IMR-90 (cell line): Measurements from ENCODE around the gene NPBWR2. TPM values are rescaled to one million over a fixed set of nuclear protein-coding genes. Genes with fewer than 3 reads are reported as not detected.
A peak's percentile ranks its signal among the peaks of the same experiment; 100 is the strongest.

Experiments
- ATAC-seq: fragments of 200-7000 bp; cut with Tn5 transposase; 2 replicates; pipeline ENCODE4 v1.9.1; 2020; ENCODE audit warnings: low read depth, mild to moderate bottlenecking, moderate library complexity
- BruUV-seq: library from RNA; stranded (reverse); fragments of 400-500 nt; replicated peaks from 2 replicates; lab custom pipeline; 2021; lab: Mats Ljungman, UMichigan
- CTCF ChIA-PET: fragments of 300-600 bp; formaldehyde crosslinking; extraction: SDS; loops from one replicate; lab custom pipeline; 2021; ENCODE audit warnings: antibody characterized with exemption; lab: Yijun Ruan, JAX
- POLR2A ChIA-PET: fragments of 300-600 bp; sonication (Branson Sonifier 250); formaldehyde crosslinking; loops from one replicate; lab custom pipeline; 2022; ENCODE audit warnings: antibody characterized with exemption; ENCODE audit not compliant: unreplicated experiment; lab: Charles Lee
- DNase-seq: peaks from one replicate; pipeline ENCODE4 v3.0.0; 2013
- H2AFZ ChIP-seq: replicated peaks from 2 replicates; pipeline ENCODE3; 2013; ENCODE audit warnings: low read length, mild to moderate bottlenecking; ENCODE audit not compliant: poor library complexity
- H2AK5ac ChIP-seq: 2 replicates; pipeline ENCODE4 v1.6.1; 2013; ENCODE audit warnings: low read depth, low read length, inconsistent platforms
- H2AK9ac ChIP-seq: replicated peaks from 2 replicates; pipeline ENCODE3; 2013; ENCODE audit warnings: mild to moderate bottlenecking, low read depth, low read length, moderate library complexity; ENCODE audit not compliant: poor library complexity
- H2BK120ac ChIP-seq: 2 replicates; pipeline ENCODE4 v1.6.1; 2013; ENCODE audit warnings: low read depth, low read length, inconsistent platforms
- H2BK15ac ChIP-seq: 3 replicates; pipeline ENCODE4 v1.6.1; 2013; ENCODE audit warnings: low read depth, low read length, inconsistent platforms
- H2BK20ac ChIP-seq: 2 replicates; pipeline ENCODE4 v1.6.1; 2013; ENCODE audit warnings: low read depth, mild to moderate bottlenecking, inconsistent platforms, low read length, moderate library complexity
- H2BK5ac ChIP-seq: 2 replicates; pipeline ENCODE4 v1.6.1; 2013; ENCODE audit warnings: mild to moderate bottlenecking, low read depth, low read length, inconsistent platforms; ENCODE audit not compliant: poor library complexity, severe bottlenecking
- H3K14ac ChIP-seq: replicated peaks from 2 replicates; pipeline ENCODE4 v1.6.1; 2013; ENCODE audit warnings: low read depth, low read length, inconsistent platforms
- H3K18ac ChIP-seq: 2 replicates; pipeline ENCODE4 v1.6.1; 2013; ENCODE audit warnings: low read depth, low read length, control low read depth
- H3K23ac ChIP-seq: 2 replicates; pipeline ENCODE4 v1.6.1; 2013; ENCODE audit warnings: low read depth, low read length, inconsistent platforms
- H3K27ac ChIP-seq: 2 replicates; pipeline ENCODE4 v1.5.1; 2013; ENCODE audit warnings: mild to moderate bottlenecking, control low read depth, low read length; ENCODE audit not compliant: insufficient read depth
- H3K27me3 ChIP-seq: 2 replicates; pipeline ENCODE4 v1.6.1; 2013; ENCODE audit warnings: low read length; ENCODE audit not compliant: control insufficient read depth, insufficient read depth
- H3K36me3 ChIP-seq: 2 replicates; pipeline ENCODE4 v1.6.1; 2013; ENCODE audit warnings: low read length, mixed read lengths; ENCODE audit not compliant: control insufficient read depth, insufficient read depth
- H3K4ac ChIP-seq: 2 replicates; pipeline ENCODE4 v1.6.1; 2013; ENCODE audit warnings: low read depth, low read length, inconsistent platforms
- H3K4me1 ChIP-seq: 2 replicates; pipeline ENCODE4 v1.6.1; 2013; ENCODE audit warnings: low read length, mixed read lengths; ENCODE audit not compliant: control insufficient read depth, insufficient read depth
- H3K4me2 ChIP-seq: 2 replicates; pipeline ENCODE4 v1.6.1; 2013; ENCODE audit warnings: low read depth, mild to moderate bottlenecking, control low read depth, low read length, moderate library complexity
- H3K4me3 ChIP-seq: 2 replicates; pipeline ENCODE4 v1.5.1; 2013; ENCODE audit warnings: low read depth, mild to moderate bottlenecking, control low read depth, low read length, moderate library complexity; ENCODE audit not compliant: insufficient read depth
- H3K56ac ChIP-seq: 2 replicates; pipeline ENCODE4 v1.6.1; 2013; ENCODE audit warnings: low read length, inconsistent platforms; ENCODE audit not compliant: insufficient read depth; ENCODE audit errors: extremely low read depth
- H3K79me1 ChIP-seq, 2 experiments: 2 replicates each; pipeline ENCODE4 v1.6.1; 2013; ENCODE audit warnings: low read length in 2 of 2, inconsistent platforms in 1 of 2, low read depth in 1 of 2
- H3K9ac ChIP-seq: 2 replicates; pipeline ENCODE4 v1.6.1; 2013; ENCODE audit warnings: low read depth, low read length, control low read depth
- H3K9me1 ChIP-seq: 2 replicates; pipeline ENCODE4 v1.6.1; 2013; ENCODE audit warnings: low read length, inconsistent platforms; ENCODE audit not compliant: insufficient read depth
- H3K9me3 ChIP-seq: 2 replicates; pipeline ENCODE4 v1.6.1; 2013; ENCODE audit warnings: low read length; ENCODE audit not compliant: control insufficient read depth, insufficient read depth
- H4K20me1 ChIP-seq: 2 replicates; pipeline ENCODE4 v1.6.1; 2013; ENCODE audit warnings: low read length, inconsistent platforms; ENCODE audit not compliant: insufficient read depth
- H4K5ac ChIP-seq: 2 replicates; pipeline ENCODE4 v1.6.1; 2013; ENCODE audit warnings: mild to moderate bottlenecking, low read depth, low read length, control low read depth
- H4K8ac ChIP-seq, 2 experiments: 2 replicates each; pipeline ENCODE4 v1.6.1; 2013; ENCODE audit warnings: low read depth in 2 of 2, low read length in 2 of 2, control low read depth in 1 of 2, inconsistent platforms in 1 of 2
- H4K91ac ChIP-seq: 2 replicates; pipeline ENCODE4 v1.6.1; 2013; ENCODE audit warnings: low read depth, low read length, inconsistent platforms; ENCODE audit not compliant: insufficient read depth
- BHLHE40 ChIP-seq: fragments of 150-350 bp; IDR thresholded peaks from 2 replicates; pipeline ENCODE4 v1.6.1; 2016; ENCODE audit warnings: mild to moderate bottlenecking, low read depth, low read length
- CEBPB ChIP-seq: IDR thresholded peaks from 2 replicates; pipeline ENCODE4 v1.6.1; 2012; ENCODE audit warnings: low read depth, low read length, improper control_type of control experiment
- CHD1 ChIP-seq: IDR thresholded peaks from 2 replicates; pipeline ENCODE4 v1.6.1; 2012; ENCODE audit warnings: low read depth, low read length, improper control_type of control experiment
- FOS ChIP-seq: fragments of 150-350 bp; IDR thresholded peaks from 2 replicates; pipeline ENCODE4 v1.6.1; 2016; ENCODE audit warnings: low read depth, low read length
- MAFK ChIP-seq: IDR thresholded peaks from 2 replicates; pipeline ENCODE4 v1.6.1; 2012; ENCODE audit warnings: low read depth, low read length, improper control_type of control experiment
- MAZ ChIP-seq: IDR thresholded peaks from 2 replicates; pipeline ENCODE4 v1.6.1; 2012; ENCODE audit warnings: low read depth, mild to moderate bottlenecking, low read length, improper control_type of control experiment, moderate library complexity, borderline replicate concordance
- MXI1 ChIP-seq: IDR thresholded peaks from 2 replicates; pipeline ENCODE4 v1.6.1; 2012; ENCODE audit warnings: low read depth, mild to moderate bottlenecking, low read length, moderate library complexity, borderline replicate concordance
- NFE2L2 ChIP-seq: fragments of 150-350 bp; IDR thresholded peaks from 2 replicates; pipeline ENCODE4 v1.6.1; 2016; ENCODE audit warnings: low read depth, mild to moderate bottlenecking, low read length
- POLR2A ChIP-seq: IDR thresholded peaks from 2 replicates; pipeline ENCODE4 v1.6.1; 2012; ENCODE audit warnings: mild to moderate bottlenecking, low read depth, low read length
- RAD21 ChIP-seq: IDR thresholded peaks from 2 replicates; pipeline ENCODE4 v1.6.1; 2012; ENCODE audit warnings: low read length, improper control_type of control experiment
- RCOR1 ChIP-seq: IDR thresholded peaks from 2 replicates; pipeline ENCODE4 v1.6.1; 2012; ENCODE audit warnings: mild to moderate bottlenecking, low read length, improper control_type of control experiment; ENCODE audit not compliant: insufficient replicate concordance
- RFX5 ChIP-seq: IDR thresholded peaks from 2 replicates; pipeline ENCODE4 v1.8.0; 2012; ENCODE audit warnings: low read depth, mild to moderate bottlenecking, low read length, moderate library complexity
- SMC3 ChIP-seq: fragments of 150-350 bp; IDR thresholded peaks from 2 replicates; pipeline ENCODE4 v1.6.1; 2016; ENCODE audit warnings: low read depth, mild to moderate bottlenecking, antibody characterized with exemption, low read length, moderate library complexity
- WGBS, 2 experiments: methylation state at CpG; one replicate each; pipeline versions ENCODE4 v1.1.5 to v1.1.7; 2013; ENCODE audit warnings: missing lambda C conversion rate in 2 of 2; ENCODE audit not compliant: insufficient read length in 1 of 2; ENCODE audit errors: extremely low coverage in 2 of 2; 5-methylcytosine and 5-hydroxymethylcytosine counted together
- dilution Hi-C: fragments of 300-500 bp; cut with HindIII; formaldehyde crosslinking; loops from one replicate; pipeline ENCODE4 v1.14.3; 2018; ENCODE audit warnings: low sequenced_read_pairs; ENCODE audit not compliant: unreplicated experiment
- in situ Hi-C: fragments of 300-500 bp; cut with MboI; formaldehyde crosslinking; loops from 3 replicates; pipeline ENCODE4 v1.14.3; 2019; ENCODE audit warnings: low sequenced_read_pairs, inconsistent platforms, mixed read lengths
- intact Hi-C: fragments of 100-400 bp; cut with micrococcal nuclease; formaldehyde crosslinking; loops from 2 replicates; pipeline ENCODE4 v1.10.0; 2022
- polyA plus RNA-seq, 3 experiments: library from polyadenylated mRNA; depleted of rRNA; stranded (reverse); fragments of >200 nt; gene quantifications; 2 replicates each; pipeline ENCODE4 v1.2.3, GENCODE V29; 2012; ENCODE audit warnings: low replicate concordance in 1 of 3
- total RNA-seq: library from RNA; depleted of rRNA; stranded (reverse); fragments of >200 nt; gene quantifications from 2 replicates; pipeline ENCODE4 v1.2.3, GENCODE V29; 2012
- TF ChIP-seq, protein P1 (sequence below): fragments of 150-350 bp; IDR thresholded peaks from 2 replicates; pipeline ENCODE4 v1.6.1; 2016; ENCODE audit warnings: low read depth, mild to moderate bottlenecking, low read length, moderate library complexity, borderline replicate concordance

Gene NPBWR2
- total and polyA plus RNA-seq, 2 of the 4 experiments (the other 2 are of a cell fraction) = not detected

DNA sequence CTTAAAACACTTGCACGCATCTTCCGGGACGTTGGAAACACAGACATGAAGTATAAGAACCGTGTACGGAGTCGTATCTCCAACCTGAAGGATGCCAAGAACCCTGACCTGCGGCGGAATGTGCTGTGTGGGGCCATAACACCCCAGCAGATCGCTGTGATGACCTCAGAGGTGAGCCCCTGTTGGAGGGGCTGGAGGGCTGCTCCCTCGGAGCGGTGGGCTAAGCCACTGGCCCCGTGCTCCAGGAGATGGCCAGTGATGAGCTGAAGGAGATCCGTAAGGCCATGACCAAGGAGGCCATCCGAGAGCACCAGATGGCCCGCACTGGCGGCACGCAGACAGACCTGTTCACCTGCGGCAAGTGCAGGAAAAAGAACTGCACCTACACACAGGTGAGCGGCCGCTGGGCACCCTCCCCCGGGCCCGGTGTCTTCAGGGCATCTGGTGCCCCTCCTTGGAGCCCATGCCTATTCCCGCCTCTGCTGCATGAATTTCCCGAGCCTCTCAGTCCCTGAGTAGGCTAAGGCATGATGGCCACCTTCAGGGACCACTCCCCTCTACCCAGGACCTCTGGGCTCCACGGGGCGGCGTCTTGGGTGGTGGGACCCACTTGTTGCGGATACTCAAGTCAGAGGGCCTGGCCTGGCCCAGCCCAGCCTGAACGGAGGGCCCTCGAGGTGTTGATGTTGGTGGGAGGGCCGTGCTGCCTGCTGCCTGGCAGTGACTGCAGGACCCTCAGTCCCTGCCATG lies 36.9 kb downstream of the NPBWR2 start:
- peak overlapping the region; percentile 55 for H2AK9ac ChIP-seq
- CTCF ChIA-PET = interaction anchor here (1.2 to 1.8 kb wide), 2 partner anchors 13 to 32 kb away, joined by 3 to 6 read pairs; no protein-coding TSS in a partner anchor
- BruUV-seq = no TSS peak
- H2AFZ ChIP-seq = peak overlapping the region; percentile 7
- intact Hi-C loops = no loop called here
- dilution Hi-C loops = no loop called here
- H3K23ac ChIP-seq = no peak overlapping the region
- H2BK15ac ChIP-seq = no peak overlapping the region
- H3K79me1 ChIP-seq = peaks cover 0 to 12% of the 10 kb centered on the region in 2 experiments; a peak in 1 of 4 replicates
- ATAC-seq (no peak), DNase-seq (no peak)
- in situ Hi-C loops = no loop called here
- POLR2A ChIA-PET = no interaction called here
- H3K36me3 ChIP-seq = peaks cover 23% of the 10 kb centered on the region; the same call in 1 of the 2 replicates
- H4K5ac ChIP-seq = no peak overlapping the region
- no peak overlapping the region for H3K4ac ChIP-seq
- no peak overlapping the region for H3K18ac ChIP-seq
- no peaks in the 10 kb centered on the region for H3K9me3 ChIP-seq
- H2BK5ac ChIP-seq = no peak overlapping the region
- TF ChIP-seq MAFK (no peak), SMC3 (no peak), MAZ (no peak), CEBPB (no peak), POLR2A (no peak), BHLHE40 (no peak), RCOR1 (no peak), CHD1 (no peak), NFE2L2 (no peak), MXI1 (no peak), RFX5 (no peak), FOS (no peak), RAD21 (no peak)
- TF ChIP-seq, protein P1, sequence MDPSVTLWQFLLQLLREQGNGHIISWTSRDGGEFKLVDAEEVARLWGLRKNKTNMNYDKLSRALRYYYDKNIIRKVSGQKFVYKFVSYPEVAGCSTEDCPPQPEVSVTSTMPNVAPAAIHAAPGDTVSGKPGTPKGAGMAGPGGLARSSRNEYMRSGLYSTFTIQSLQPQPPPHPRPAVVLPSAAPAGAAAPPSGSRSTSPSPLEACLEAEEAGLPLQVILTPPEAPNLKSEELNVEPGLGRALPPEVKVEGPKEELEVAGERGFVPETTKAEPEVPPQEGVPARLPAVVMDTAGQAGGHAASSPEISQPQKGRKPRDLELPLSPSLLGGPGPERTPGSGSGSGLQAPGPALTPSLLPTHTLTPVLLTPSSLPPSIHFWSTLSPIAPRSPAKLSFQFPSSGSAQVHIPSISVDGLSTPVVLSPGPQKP = no peak
- H4K20me1 ChIP-seq = peaks cover 4% of the 10 kb centered on the region; the same call in 1 of the 2 replicates
- H3K9me1 ChIP-seq = peaks cover 10% of the 10 kb centered on the region; the same call in 1 of the 2 replicates
- no peak overlapping the region for H2BK20ac ChIP-seq
- no peak overlapping the region for H4K91ac ChIP-seq
- no peak overlapping the region for H4K8ac ChIP-seq
- H2BK120ac ChIP-seq = no peak overlapping the region
- H3K4me2 ChIP-seq = no peak overlapping the region
- no peak overlapping the region for H3K9ac ChIP-seq
- 98% methylated on average over 7 of the region's 31 CpGs; no CpG with 5 or more reads in 1 of the 2 experiments for WGBS, 2 experiments
- H2AK5ac ChIP-seq = no peak overlapping the region
- no peaks in the 10 kb centered on the region for H3K27me3 ChIP-seq
- H3K4me1 ChIP-seq = peaks cover 9% of the 10 kb centered on the region
- H3K56ac ChIP-seq = no peak overlapping the region
- H3K27ac ChIP-seq = no peak overlapping the region
- H3K14ac ChIP-seq = no peak overlapping the region
- H3K4me3 ChIP-seq = no peak overlapping the region
